ENCODE results near the gene CORO2B. TPM values are rescaled to one million over a fixed set of nuclear protein-coding genes. Genes with fewer than 3 reads are reported as not detected.

The CORO2B gene
- polyA plus RNA-seq, 1 donor from 2014 or later: 15.1 TPM

DNA sequence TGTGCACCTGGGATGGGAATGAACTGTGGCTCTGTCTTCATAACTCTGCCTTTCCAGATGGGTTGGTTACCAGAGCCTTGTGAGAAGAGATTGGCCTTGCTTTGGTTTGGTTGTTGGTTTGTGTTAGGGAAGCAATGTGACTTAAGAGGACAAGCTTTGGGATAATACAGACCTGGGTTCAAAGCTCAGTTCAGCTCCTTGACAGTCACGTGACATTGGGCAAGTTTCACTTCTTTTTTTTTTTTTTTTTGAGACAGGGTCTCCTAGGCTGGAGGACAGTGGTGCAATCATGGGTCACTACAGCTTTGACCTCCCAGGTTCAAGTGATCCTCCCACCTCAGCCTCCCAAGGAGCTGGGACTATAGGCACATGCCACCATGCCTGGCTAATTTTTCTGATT, 42.7 kb downstream of the CORO2B start:
- no peaks in the 10 kb centered on the region for H3K9me2 ChIP-seq (ENCODE audit: insufficient read depth, low read length)
- no peak for TF ChIP-seq MXI1 (conservative IDR thresholded peaks at IDR 0.05; ENCODE audit: poor library complexity, severe bottlenecking)
- TF ChIP-seq RAD21 (conservative IDR thresholded peaks at IDR 0.05): no peak
- no peak for TF ChIP-seq POLR2AphosphoS5 (IDR thresholded peaks at IDR 0.05)
- TF ChIP-seq EZH2 (IDR thresholded peaks at IDR 0.05; ENCODE audit: borderline replicate concordance, insufficient read depth, low read length, poor library complexity, severe bottlenecking): no peak
- TF ChIP-seq, protein P1, sequence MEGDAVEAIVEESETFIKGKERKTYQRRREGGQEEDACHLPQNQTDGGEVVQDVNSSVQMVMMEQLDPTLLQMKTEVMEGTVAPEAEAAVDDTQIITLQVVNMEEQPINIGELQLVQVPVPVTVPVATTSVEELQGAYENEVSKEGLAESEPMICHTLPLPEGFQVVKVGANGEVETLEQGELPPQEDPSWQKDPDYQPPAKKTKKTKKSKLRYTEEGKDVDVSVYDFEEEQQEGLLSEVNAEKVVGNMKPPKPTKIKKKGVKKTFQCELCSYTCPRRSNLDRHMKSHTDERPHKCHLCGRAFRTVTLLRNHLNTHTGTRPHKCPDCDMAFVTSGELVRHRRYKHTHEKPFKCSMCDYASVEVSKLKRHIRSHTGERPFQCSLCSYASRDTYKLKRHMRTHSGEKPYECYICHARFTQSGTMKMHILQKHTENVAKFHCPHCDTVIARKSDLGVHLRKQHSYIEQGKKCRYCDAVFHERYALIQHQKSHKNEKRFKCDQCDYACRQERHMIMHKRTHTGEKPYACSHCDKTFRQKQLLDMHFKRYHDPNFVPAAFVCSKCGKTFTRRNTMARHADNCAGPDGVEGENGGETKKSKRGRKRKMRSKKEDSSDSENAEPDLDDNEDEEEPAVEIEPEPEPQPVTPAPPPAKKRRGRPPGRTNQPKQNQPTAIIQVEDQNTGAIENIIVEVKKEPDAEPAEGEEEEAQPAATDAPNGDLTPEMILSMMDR (IDR thresholded peaks at IDR 0.05; ENCODE audit: poor library complexity, severe bottlenecking): no peak
- TF ChIP-seq, protein P2, sequence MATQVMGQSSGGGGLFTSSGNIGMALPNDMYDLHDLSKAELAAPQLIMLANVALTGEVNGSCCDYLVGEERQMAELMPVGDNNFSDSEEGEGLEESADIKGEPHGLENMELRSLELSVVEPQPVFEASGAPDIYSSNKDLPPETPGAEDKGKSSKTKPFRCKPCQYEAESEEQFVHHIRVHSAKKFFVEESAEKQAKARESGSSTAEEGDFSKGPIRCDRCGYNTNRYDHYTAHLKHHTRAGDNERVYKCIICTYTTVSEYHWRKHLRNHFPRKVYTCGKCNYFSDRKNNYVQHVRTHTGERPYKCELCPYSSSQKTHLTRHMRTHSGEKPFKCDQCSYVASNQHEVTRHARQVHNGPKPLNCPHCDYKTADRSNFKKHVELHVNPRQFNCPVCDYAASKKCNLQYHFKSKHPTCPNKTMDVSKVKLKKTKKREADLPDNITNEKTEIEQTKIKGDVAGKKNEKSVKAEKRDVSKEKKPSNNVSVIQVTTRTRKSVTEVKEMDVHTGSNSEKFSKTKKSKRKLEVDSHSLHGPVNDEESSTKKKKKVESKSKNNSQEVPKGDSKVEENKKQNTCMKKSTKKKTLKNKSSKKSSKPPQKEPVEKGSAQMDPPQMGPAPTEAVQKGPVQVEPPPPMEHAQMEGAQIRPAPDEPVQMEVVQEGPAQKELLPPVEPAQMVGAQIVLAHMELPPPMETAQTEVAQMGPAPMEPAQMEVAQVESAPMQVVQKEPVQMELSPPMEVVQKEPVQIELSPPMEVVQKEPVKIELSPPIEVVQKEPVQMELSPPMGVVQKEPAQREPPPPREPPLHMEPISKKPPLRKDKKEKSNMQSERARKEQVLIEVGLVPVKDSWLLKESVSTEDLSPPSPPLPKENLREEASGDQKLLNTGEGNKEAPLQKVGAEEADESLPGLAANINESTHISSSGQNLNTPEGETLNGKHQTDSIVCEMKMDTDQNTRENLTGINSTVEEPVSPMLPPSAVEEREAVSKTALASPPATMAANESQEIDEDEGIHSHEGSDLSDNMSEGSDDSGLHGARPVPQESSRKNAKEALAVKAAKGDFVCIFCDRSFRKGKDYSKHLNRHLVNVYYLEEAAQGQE (IDR thresholded peaks at IDR 0.05; ENCODE audit: borderline replicate concordance): no peak
- TF ChIP-seq TAF1 (IDR thresholded peaks at IDR 0.05; ENCODE audit: low read depth): no peak
- no peak for TF ChIP-seq EP300 (conservative IDR thresholded peaks at IDR 0.05; ENCODE audit: poor library complexity, severe bottlenecking)
- no peak for TF ChIP-seq SMC3 (conservative IDR thresholded peaks at IDR 0.05; ENCODE audit: poor library complexity)
- H3F3A ChIP-seq (ENCODE audit: insufficient read depth, low read length, poor library complexity, severe bottlenecking): no peaks in the 10 kb centered on the region
- no peaks in the 10 kb centered on the region for H3K9me3 ChIP-seq (ENCODE audit: low read length)
- H3K4me2 ChIP-seq (ENCODE audit: low read length): no peak overlapping the region
- H3K36me3 ChIP-seq (ENCODE audit: insufficient read depth, low read length): no peaks in the 10 kb centered on the region
- H3K4me3 ChIP-seq (ENCODE audit: low read length): no peak overlapping the region
- H3K79me2 ChIP-seq (replicated peaks; ENCODE audit: insufficient read depth, low read length): peaks cover 11% of the 10 kb centered on the region
- H3K9ac ChIP-seq (ENCODE audit: low read length): no peak overlapping the region
- H2AFZ ChIP-seq (ENCODE audit: low read depth, low read length): no peak overlapping the region
- no peaks in the 10 kb centered on the region for H3K27me3 ChIP-seq (ENCODE audit: insufficient read depth, low read depth, low read length)
- H4K20me1 ChIP-seq (ENCODE audit: insufficient read depth): no peaks in the 10 kb centered on the region
- H3K27ac ChIP-seq (ENCODE audit: low read length): no peak overlapping the region

DNA sequence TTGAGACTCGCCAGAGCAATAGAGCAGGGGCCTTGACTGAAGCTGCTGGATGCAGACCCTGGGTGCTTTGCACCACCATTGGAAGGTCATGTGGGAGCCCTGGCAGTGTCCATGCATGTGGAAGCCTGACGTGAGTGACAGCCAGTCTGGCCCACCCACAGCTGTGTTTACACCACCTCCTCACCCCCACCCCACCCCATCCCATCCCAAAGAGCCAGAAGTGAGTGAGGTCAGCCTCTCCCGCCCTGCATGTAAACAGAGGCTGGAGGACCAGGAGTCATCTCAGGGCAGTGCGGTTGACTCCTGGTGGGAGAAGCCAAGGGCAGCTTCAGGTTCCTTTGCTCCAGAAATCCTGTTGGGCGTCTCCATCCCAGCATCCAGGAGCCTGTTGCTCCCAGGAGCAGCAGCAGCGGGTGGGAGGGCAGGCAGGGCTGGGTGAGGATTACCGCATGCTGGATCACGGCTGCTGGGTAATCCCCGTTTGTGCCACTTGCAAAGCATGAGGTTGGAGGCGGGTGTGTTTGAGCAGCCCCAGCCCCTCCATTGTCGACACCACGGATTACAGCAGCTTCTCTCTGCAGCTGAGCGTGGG, 44.6 kb downstream of the CORO2B start:
- no peak overlapping the region for H3K4me3 ChIP-seq (ENCODE audit: low read length)
- TF ChIP-seq EP300 (conservative IDR thresholded peaks at IDR 0.05; ENCODE audit: poor library complexity, severe bottlenecking): no peak
- TF ChIP-seq RAD21 (conservative IDR thresholded peaks at IDR 0.05): no peak
- no peak for TF ChIP-seq MXI1 (conservative IDR thresholded peaks at IDR 0.05; ENCODE audit: poor library complexity, severe bottlenecking)
- TF ChIP-seq, protein P2 (IDR thresholded peaks at IDR 0.05; ENCODE audit: borderline replicate concordance): no peak
- TF ChIP-seq SMC3 (conservative IDR thresholded peaks at IDR 0.05; ENCODE audit: poor library complexity): no peak
- no peak for TF ChIP-seq TAF1 (IDR thresholded peaks at IDR 0.05; ENCODE audit: low read depth)
- TF ChIP-seq EZH2 (IDR thresholded peaks at IDR 0.05; ENCODE audit: borderline replicate concordance, insufficient read depth, low read length, poor library complexity, severe bottlenecking): no peak
- no peak for TF ChIP-seq POLR2AphosphoS5 (IDR thresholded peaks at IDR 0.05)
- TF ChIP-seq, protein P1 (IDR thresholded peaks at IDR 0.05; ENCODE audit: poor library complexity, severe bottlenecking): no peak
- H4K20me1 ChIP-seq (ENCODE audit: insufficient read depth): no peaks in the 10 kb centered on the region
- H3K27ac ChIP-seq (ENCODE audit: low read length): no peak overlapping the region
- H3K9me2 ChIP-seq (ENCODE audit: insufficient read depth, low read length): no peaks in the 10 kb centered on the region
- H3K27me3 ChIP-seq (ENCODE audit: insufficient read depth, low read depth, low read length): no peaks in the 10 kb centered on the region
- peaks cover 5% of the 10 kb centered on the region for H3K79me2 ChIP-seq (replicated peaks; ENCODE audit: insufficient read depth, low read length)
- H3K9me3 ChIP-seq (ENCODE audit: low read length): no peaks in the 10 kb centered on the region
- no peaks in the 10 kb centered on the region for H3F3A ChIP-seq (ENCODE audit: insufficient read depth, low read length, poor library complexity, severe bottlenecking)
- H2AFZ ChIP-seq (ENCODE audit: low read depth, low read length): no peak overlapping the region
- no peak overlapping the region for H3K9ac ChIP-seq (ENCODE audit: low read length)
- H3K36me3 ChIP-seq (ENCODE audit: insufficient read depth, low read length): no peaks in the 10 kb centered on the region
- H3K4me2 ChIP-seq (ENCODE audit: low read length): no peak overlapping the region

Measured in neural cell (in vitro differentiated cells).